8988T (cell line): ENCODE results near the gene COPS7A.

Source experiments
- DNase-seq: peaks from one replicate; pipeline ENCODE4 v3.0.0; 2011

The COPS7A gene

GRCh38 chr12:6723607-6724408, at the start of gene COPS7A:
Gene COPS7A (plus strand): TSS chr12:6724046. CDS start chr12:6724657, 611 bp downstream.
- peak; percentile 86 for DNase-seq

GRCh38 chr12:6676962-6677361, 46.9 kb upstream of the COPS7A start:
- DNase-seq, result no peak

GRCh38 chr12:6684609-6685008, 39.2 kb upstream of the COPS7A start:
- no peak for DNase-seq

- DNase-seq, result no peak
Observed at GRCh38 chr12:6685814-6686213, 38.0 kb upstream of the COPS7A start.

- DNase-seq, result no peak
Observed at GRCh38 chr12:6688543-6688998, 35.3 kb upstream of the COPS7A start.

GRCh38 chr12:6688999-6689882, 34.6 kb upstream of the COPS7A start, which contains the start of gene ZNF384:
Gene ZNF384 (minus strand): TSS chr12:6689375. CDS start chr12:6679520, 9,855 bp downstream.
- DNase-seq, result peak; percentile 77

GRCh38 chr12:6691473-6691872, 32.4 kb upstream of the COPS7A start:
- DNase-seq, result no peak

- DNase-seq, result no peak
Observed at GRCh38 chr12:6692888-6693287, 31.0 kb upstream of the COPS7A start.

GRCh38 chr12:6693832-6694355, 30.0 kb upstream of the COPS7A start:
- no peak for DNase-seq

GRCh38 chr12:6694701-6695100, 29.1 kb upstream of the COPS7A start:
- no peak for DNase-seq

GRCh38 chr12:6695313-6696045, 28.4 kb upstream of the COPS7A start:
- no peak for DNase-seq

GRCh38 chr12:6696690-6697583, 26.9 kb upstream of the COPS7A start:
- DNase-seq, result no peak

- DNase-seq, result peak; percentile 81
Observed at GRCh38 chr12:6697584-6698351, 26.1 kb upstream of the COPS7A start.

GRCh38 chr12:6698352-6699046, 25.3 kb upstream of the COPS7A start:
- DNase-seq, result no peak

- DNase-seq, result no peak
Observed at GRCh38 chr12:6699259-6699988, 24.4 kb upstream of the COPS7A start.

GRCh38 chr12:6699989-6700645, 23.7 kb upstream of the COPS7A start:
- DNase-seq, result no peak

GRCh38 chr12:6700646-6701051, 23.2 kb upstream of the COPS7A start, which contains the start of gene PIANP:
Gene PIANP (minus strand): TSS chr12:6700815. CDS start chr12:6698061, 2,754 bp downstream.
- no peak for DNase-seq

GRCh38 chr12:6701078-6701768, 22.6 kb upstream of the COPS7A start:
- no peak for DNase-seq
